H9 (cell line): ENCODE data around the gene TCF4. TPM values are rescaled to one million over a fixed set of nuclear protein-coding genes. Genes with fewer than 3 reads are reported as not detected.
A peak's percentile ranks its signal among the peaks of the same experiment; 100 is the strongest.

Experiments
- DNase-seq: peaks from one replicate; pipeline ENCODE4 v3.0.0-alpha.2; 2017
- H2AFZ ChIP-seq: one replicate; pipeline ENCODE4 v1.6.1; 2013; ENCODE audit warnings: mild to moderate bottlenecking, low read length, control low read depth, moderate library complexity
- H2AK5ac ChIP-seq: 2 replicates; pipeline ENCODE4 v1.6.1; 2013; ENCODE audit warnings: low read length, control low read depth, mixed read lengths; ENCODE audit not compliant: insufficient read length
- H2BK120ac ChIP-seq: one replicate; pipeline ENCODE4 v1.6.1; 2013; ENCODE audit warnings: low read depth, mild to moderate bottlenecking, low read length, control low read depth, inconsistent platforms; ENCODE audit not compliant: poor library complexity, severe bottlenecking
- H2BK12ac ChIP-seq: 2 replicates; pipeline ENCODE4 v1.6.1; 2013; ENCODE audit warnings: low read length, control low read depth, mixed read lengths, low read depth; ENCODE audit not compliant: insufficient read length
- H2BK15ac ChIP-seq: 2 replicates; pipeline ENCODE4 v1.6.1; 2013; ENCODE audit warnings: low read depth, low read length, control low read depth
- H2BK20ac ChIP-seq: one replicate; pipeline ENCODE4 v1.6.1; 2013; ENCODE audit warnings: low read depth, mild to moderate bottlenecking, low read length, control low read depth, inconsistent platforms; ENCODE audit not compliant: poor library complexity, severe bottlenecking
- H2BK5ac ChIP-seq: 2 replicates; pipeline ENCODE4 v1.6.1; 2013; ENCODE audit warnings: low read length, control low read depth, mixed read lengths; ENCODE audit not compliant: insufficient read length
- H3K14ac ChIP-seq: 2 replicates; pipeline ENCODE4 v1.6.1; 2013; ENCODE audit warnings: low read length, control low read depth; ENCODE audit not compliant: insufficient read depth
- H3K18ac ChIP-seq: 2 replicates; pipeline ENCODE4 v1.6.1; 2013; ENCODE audit warnings: low read depth, mild to moderate bottlenecking, mixed read lengths, low read length, control low read depth; ENCODE audit not compliant: insufficient read length
- H3K23ac ChIP-seq: 2 replicates; pipeline ENCODE4 v1.6.1; 2013; ENCODE audit warnings: low read length, control low read depth, mixed read lengths, low read depth; ENCODE audit not compliant: insufficient read length
- H3K23me2 ChIP-seq: 2 replicates; pipeline ENCODE4 v1.6.1; 2013; ENCODE audit warnings: low read depth, mild to moderate bottlenecking, mixed read lengths, low read length, control low read depth; ENCODE audit not compliant: insufficient read length, poor library complexity, severe bottlenecking
- H3K27ac ChIP-seq: 2 replicates; pipeline ENCODE4 v1.5.1; 2013; ENCODE audit warnings: low read length, control low read depth, mixed read lengths, low read depth; ENCODE audit not compliant: insufficient read length
- H3K27me3 ChIP-seq: 2 replicates; pipeline ENCODE4 v1.6.1; 2013; ENCODE audit warnings: low read length, control low read depth, inconsistent platforms; ENCODE audit not compliant: insufficient read depth
- H3K4ac ChIP-seq: 2 replicates; pipeline ENCODE4 v1.6.1; 2013; ENCODE audit warnings: low read depth, mild to moderate bottlenecking, control low read depth, inconsistent platforms, low read length, moderate library complexity
- H3K4me1 ChIP-seq: 2 replicates; pipeline ENCODE4 v1.6.1; 2013; ENCODE audit warnings: low read length, control low read depth, inconsistent platforms; ENCODE audit not compliant: insufficient read depth
- H3K4me2 ChIP-seq: 2 replicates; pipeline ENCODE4 v1.6.1; 2013; ENCODE audit warnings: low read length, control low read depth, mixed read lengths; ENCODE audit not compliant: insufficient read length, insufficient read depth
- H3K56ac ChIP-seq: 2 replicates; pipeline ENCODE4 v1.6.1; 2013; ENCODE audit warnings: low read depth, mild to moderate bottlenecking, mixed read lengths, low read length, control low read depth; ENCODE audit not compliant: insufficient read length
- H3K79me1 ChIP-seq: 2 replicates; pipeline ENCODE4 v1.6.1; 2013; ENCODE audit warnings: low read depth, mild to moderate bottlenecking, moderate library complexity, low read length, control low read depth, inconsistent platforms; ENCODE audit not compliant: insufficient read depth, poor library complexity, severe bottlenecking
- H3K79me2 ChIP-seq: 2 replicates; pipeline ENCODE4 v1.6.1; 2013; ENCODE audit warnings: low read length, control low read depth, inconsistent platforms; ENCODE audit not compliant: insufficient read depth
- H3K9ac ChIP-seq: 2 replicates; pipeline ENCODE4 v1.6.1; 2013; ENCODE audit warnings: low read length, control low read depth, mixed read lengths; ENCODE audit not compliant: insufficient read length; ENCODE audit errors: extremely low read depth
- H3K9me3 ChIP-seq: one replicate; pipeline ENCODE4 v1.6.1; 2013; ENCODE audit warnings: low read depth, low read length, inconsistent platforms; ENCODE audit not compliant: control insufficient read depth
- H3T11ph ChIP-seq: one replicate; pipeline ENCODE4 v1.6.1; 2013; ENCODE audit warnings: mild to moderate bottlenecking, low read length, control low read depth, inconsistent platforms
- H4K20me1 ChIP-seq: one replicate; pipeline ENCODE4 v1.6.1; 2013; ENCODE audit not compliant: control insufficient read depth, insufficient read length, insufficient read depth
- H4K5ac ChIP-seq: 2 replicates; pipeline ENCODE4 v1.6.1; 2013; ENCODE audit warnings: low read depth, mild to moderate bottlenecking, mixed read lengths, low read length, control low read depth; ENCODE audit not compliant: insufficient read length
- H4K8ac ChIP-seq: replicated peaks from 2 replicates; pipeline ENCODE4 v1.6.1; 2013; ENCODE audit warnings: low read length, control low read depth, mixed read lengths, low read depth; ENCODE audit not compliant: insufficient read length
- H4K91ac ChIP-seq: 2 replicates; pipeline ENCODE4 v1.6.1; 2013; ENCODE audit warnings: low read depth, mild to moderate bottlenecking, moderate library complexity, mixed read lengths, low read length, control low read depth; ENCODE audit not compliant: insufficient read length
- H3K27ac Mint-ChIP-seq, 3 experiments: 2 replicates in 2 of 3; 3 replicates in 1 of 3; pipeline ENCODE4 v1.8.0; 2020 to 2021; ENCODE audit warnings: mixed read lengths in 3 of 3, mild to moderate bottlenecking in 1 of 3, moderate library complexity in 1 of 3
- H3K27me3 Mint-ChIP-seq: 2 replicates; pipeline ENCODE4 v1.8.0; 2021; ENCODE audit warnings: low read depth, mild to moderate bottlenecking, moderate library complexity, mixed read lengths
- H3K36me3 Mint-ChIP-seq, 3 experiments: 2 replicates in 2 of 3; 3 replicates in 1 of 3; pipeline ENCODE4 v1.8.0; 2020 to 2021; ENCODE audit warnings: low read depth in 3 of 3, mixed read lengths in 3 of 3; ENCODE audit not compliant: insufficient read depth in 1 of 3
- H3K4me1 Mint-ChIP-seq, 2 experiments: 2 replicates each; pipeline ENCODE4 v1.8.0; 2020; ENCODE audit warnings: mixed read lengths in 2 of 2
- H3K4me3 Mint-ChIP-seq, 2 experiments: 2 replicates in 1 of 2; 3 replicates in 1 of 2; pipeline ENCODE4 v1.8.0; 2020 to 2021; ENCODE audit warnings: mild to moderate bottlenecking in 2 of 2, mixed read lengths in 2 of 2, moderate library complexity in 1 of 2
- H3K9me3 Mint-ChIP-seq, 2 experiments: 2 replicates in 1 of 2; 3 replicates in 1 of 2; pipeline ENCODE4 v1.8.0; 2020; ENCODE audit warnings: mild to moderate bottlenecking in 2 of 2, mixed read lengths in 2 of 2, moderate library complexity in 1 of 2
- CTCF ChIP-seq: fragments of 200-600 bp; sonication (generic); conservative IDR thresholded peaks from 3 replicates; pipeline ENCODE4 v1.8.0; 2021; ENCODE audit warnings: antibody characterized with exemption, mild to moderate bottlenecking
- WGBS: extraction: QIAGEN DNeasy Blood & Tissue Kit; methylation state at CpG from one replicate; pipeline ENCODE4 v1.1.7; 2013; ENCODE audit warnings: missing lambda C conversion rate, low lambda C conversion rate, mixed read lengths; ENCODE audit not compliant: insufficient read length; ENCODE audit errors: extremely low coverage; 5-methylcytosine and 5-hydroxymethylcytosine counted together
- total RNA-seq: library from RNA; stranded (reverse); gene quantifications from 2 replicates; pipeline ENCODE4 v1.2.1, GENCODE V29; 2021

TCF4 gene
- total RNA-seq, 1 experiment from 2014 or later = 99.4 TPM

GRCh38 chr18:55353806-55354205 is 234.2 kb downstream of the TCF4 start:
- Histone ChIP-seq H3K9ac (no peak overlapping the region), H2AFZ (no peak overlapping the region), H3K4me2 (no peak overlapping the region), H3K14ac (no peak overlapping the region), H3K23me2 (no peaks in the 10 kb centered on the region), H3K9me3 (no peaks in the 10 kb centered on the region), H3K79me2 (0 out of 2 replicates have a peak, but pooled peaks cover 2% of the 10 kb centered on the region), H3T11ph (no peak overlapping the region), H3K4ac (no peak overlapping the region), H2BK20ac (no peak overlapping the region), H2BK120ac (no peak overlapping the region), H3K79me1 (peaks cover 3% of the 10 kb centered on the region), H3K56ac (no peak overlapping the region), H3K18ac (no peak overlapping the region), H2BK12ac (no peak overlapping the region), H3K4me1 (peaks cover 6% of the 10 kb centered on the region), H4K91ac (no peak overlapping the region), H3K27ac (no peak overlapping the region), H2AK5ac (no peak overlapping the region), H4K8ac (no peak overlapping the region), H4K20me1 (no peaks in the 10 kb centered on the region), H3K23ac (no peak overlapping the region), H3K27me3 (no peaks in the 10 kb centered on the region; the same call in 1 of the 2 replicates), H2BK5ac (no peak overlapping the region), H4K5ac (no peak overlapping the region), H2BK15ac (no peak overlapping the region)
- Mint-ChIP-seq H3K4me3 (no peak overlapping the region), H3K27me3 (no peaks in the 10 kb centered on the region), H3K4me1 (peaks cover 67 to 77% of the 10 kb centered on the region in 2 experiments), H3K36me3 (no peaks in the 10 kb centered on the region), H3K9me3 (no peaks in the 10 kb centered on the region), H3K27ac (peak overlapping the region in 1 of 3 experiments; percentile 68; a peak in 1 of 7 replicates)
- no peak for TF ChIP-seq CTCF
- DNase-seq = no peak
- WGBS = no CpG with 5 or more reads among the region's 3 CpGs
